ENCODE measurements around the gene PRKCZ. TPM values are rescaled to one million over a fixed set of nuclear protein-coding genes. Genes with fewer than 3 reads are reported as not detected.

Gene PRKCZ
- total and polyA plus RNA-seq, 9 of the 15 experiments (the other 6 are each of a cell fraction or from before 2014, with no cell fraction given), result 0.07 to 3.1 (median 1.3) TPM

- 0 out of 2 replicates have a peak, but pooled peaks have one; percentile 37 for TF ChIP-seq KLF16 (IDR thresholded peaks at IDR 0.05)
- TF ChIP-seq FOXO4 (CRISPR knock-in tag; IDR thresholded peaks at IDR 0.05), result peak; percentile 56; the same call in 1 of the 2 replicates
- no peak for TF ChIP-seq PURB (CRISPR knock-in tag; IDR thresholded peaks at IDR 0.05; ENCODE audit: low read depth)
- TF ChIP-seq USF1 (CRISPR knock-in tag; IDR thresholded peaks at IDR 0.05), result peak; percentile 36; the same call in 1 of the 2 replicates
- TF ChIP-seq HMGXB4 (CRISPR knock-in tag; IDR thresholded peaks at IDR 0.05), result peak; percentile 49; the same call in 1 of the 2 replicates
- no peak for TF ChIP-seq E2F4 (CRISPR knock-in tag; IDR thresholded peaks at IDR 0.05; ENCODE audit: low read depth)
- TF ChIP-seq ELF1 (tag; IDR thresholded peaks at IDR 0.05), result peak; percentile 54; the same call in 1 of the 2 replicates
- TF ChIP-seq RREB1 (CRISPR knock-in tag; IDR thresholded peaks at IDR 0.05), result 0 out of 2 replicates have a peak, but pooled peaks have one; percentile 16
- TF ChIP-seq POLR2AphosphoS5 (IDR thresholded peaks at IDR 0.05; ENCODE audit: control insufficient read depth, insufficient read depth, low read depth, low read length), result 0 out of 2 replicates have a peak, but pooled peaks have one; percentile 19
- TF ChIP-seq CTBP1 (IDR thresholded peaks at IDR 0.05; ENCODE audit: borderline replicate concordance), result peak; percentile 90
- peak; percentile 84 for TF ChIP-seq GABPB1 (CRISPR knock-in tag; IDR thresholded peaks at IDR 0.05)
- TF ChIP-seq CREB3 (tag; conservative IDR thresholded peaks at IDR 0.05; ENCODE audit: low read depth), result peak; percentile 51; the same call in 1 of the 2 replicates
Observed at GRCh38 chr1:2194898-2195673, 144.9 kb downstream of the PRKCZ start (continued).
